H1 (cell line): ENCODE measurements around the gene RELT. TPM values are rescaled to one million over a fixed set of nuclear protein-coding genes. Genes with fewer than 3 reads are reported as not detected.

Experiments used
- polyA plus RNA-seq, 7 experiments: library from polyadenylated mRNA; depleted of rRNA in 3 of 7; stranded (reverse) in 5 of 7; unstranded in 2 of 7; fragments of >200 nt in 5 of 7; fragments of 200-250 nt in 2 of 7; gene quantifications; 1 replicate in 5 of 7; 2 replicates in 1 of 7; 4 replicates in 1 of 7; pipeline versions ENCODE4 v1.2.1 to v1.2.3, GENCODE V29; 2011 to 2013; ENCODE audit warnings: missing spikeins in 2 of 7, mixed read lengths in 2 of 7
- total RNA-seq: library from RNA; stranded (reverse); fragmentation: NEBNext Ultra II Directional; extraction: Animal tissue kit (Norgen Biotek cat#: 25700); gene quantifications from 2 replicates; pipeline ENCODE4 v1.2.1, GENCODE V29; 2021
- TF ChIP-seq, protein P1 (sequence below), 3 experiments: IDR thresholded peaks; 1 replicate in 2 of 3; 2 replicates in 1 of 3; pipeline versions ENCODE4 v1.5.1 to v1.6.1; 2011; ENCODE audit warnings: low read length in 3 of 3, mild to moderate bottlenecking in 3 of 3, inconsistent platforms in 2 of 3, low read depth in 1 of 3, moderate library complexity in 1 of 3; ENCODE audit not compliant: insufficient read depth in 1 of 3; ENCODE audit errors: control extremely low read depth in 1 of 3
- TF ChIP-seq, protein P2 (sequence below): IDR thresholded peaks from 2 replicates; pipeline ENCODE4 v1.6.1; 2012; ENCODE audit warnings: inconsistent platforms

Gene RELT
- total and polyA plus RNA-seq, 2 of the 8 experiments (the other 6 are each of a cell fraction or from before 2014, with no cell fraction given) = 3.4 to 5.7 TPM

DNA sequence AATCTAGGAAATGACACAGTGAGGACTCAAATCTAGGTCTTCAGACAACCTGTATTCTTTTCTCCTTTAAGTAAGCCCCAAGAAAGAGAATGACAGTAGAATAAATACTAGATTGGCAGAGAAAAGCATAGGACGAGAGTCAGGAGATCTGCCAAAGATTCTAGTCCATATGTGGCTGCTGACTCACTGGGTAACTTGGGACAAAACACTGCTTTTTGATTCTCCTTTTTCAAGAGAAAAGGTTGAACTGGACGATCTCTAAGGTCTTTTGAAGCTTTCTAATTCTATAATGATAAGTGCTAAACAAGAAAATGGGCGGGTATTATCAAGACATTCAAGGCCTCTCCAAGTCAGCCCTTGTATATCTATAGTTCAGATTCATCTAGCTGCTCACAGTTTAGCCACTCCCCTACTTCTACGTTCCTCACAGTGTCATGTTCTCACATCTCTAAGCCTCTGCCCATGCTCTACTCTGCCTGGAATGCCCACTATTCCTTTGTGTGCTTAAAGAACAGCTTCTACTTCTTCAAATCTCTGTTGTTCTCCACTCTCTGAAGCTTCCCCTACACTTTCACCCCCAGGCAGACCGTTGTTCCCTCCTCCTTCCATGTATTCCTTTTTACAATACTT lies 53.0 kb downstream of the RELT start (continued):
- TF ChIP-seq, protein P1, sequence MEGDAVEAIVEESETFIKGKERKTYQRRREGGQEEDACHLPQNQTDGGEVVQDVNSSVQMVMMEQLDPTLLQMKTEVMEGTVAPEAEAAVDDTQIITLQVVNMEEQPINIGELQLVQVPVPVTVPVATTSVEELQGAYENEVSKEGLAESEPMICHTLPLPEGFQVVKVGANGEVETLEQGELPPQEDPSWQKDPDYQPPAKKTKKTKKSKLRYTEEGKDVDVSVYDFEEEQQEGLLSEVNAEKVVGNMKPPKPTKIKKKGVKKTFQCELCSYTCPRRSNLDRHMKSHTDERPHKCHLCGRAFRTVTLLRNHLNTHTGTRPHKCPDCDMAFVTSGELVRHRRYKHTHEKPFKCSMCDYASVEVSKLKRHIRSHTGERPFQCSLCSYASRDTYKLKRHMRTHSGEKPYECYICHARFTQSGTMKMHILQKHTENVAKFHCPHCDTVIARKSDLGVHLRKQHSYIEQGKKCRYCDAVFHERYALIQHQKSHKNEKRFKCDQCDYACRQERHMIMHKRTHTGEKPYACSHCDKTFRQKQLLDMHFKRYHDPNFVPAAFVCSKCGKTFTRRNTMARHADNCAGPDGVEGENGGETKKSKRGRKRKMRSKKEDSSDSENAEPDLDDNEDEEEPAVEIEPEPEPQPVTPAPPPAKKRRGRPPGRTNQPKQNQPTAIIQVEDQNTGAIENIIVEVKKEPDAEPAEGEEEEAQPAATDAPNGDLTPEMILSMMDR (IDR thresholded peaks at IDR 0.05; ENCODE audit: control extremely low read depth in 1 of 3, insufficient read depth in 1 of 3, low read depth in 1 of 3, low read length in 3 of 3) = no peak
- TF ChIP-seq, protein P2, sequence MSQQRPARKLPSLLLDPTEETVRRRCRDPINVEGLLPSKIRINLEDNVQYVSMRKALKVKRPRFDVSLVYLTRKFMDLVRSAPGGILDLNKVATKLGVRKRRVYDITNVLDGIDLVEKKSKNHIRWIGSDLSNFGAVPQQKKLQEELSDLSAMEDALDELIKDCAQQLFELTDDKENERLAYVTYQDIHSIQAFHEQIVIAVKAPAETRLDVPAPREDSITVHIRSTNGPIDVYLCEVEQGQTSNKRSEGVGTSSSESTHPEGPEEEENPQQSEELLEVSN = no peak
